HCT116 (cell line): ENCODE measurements around the gene TSC2. TPM values are rescaled to one million over a fixed set of nuclear protein-coding genes. Genes with fewer than 3 reads are reported as not detected.

Source experiments
- ATAC-seq: fragments of 200-7000 bp; cut with Tn5 transposase; 2 replicates; pipeline ENCODE4 v1.9.1; 2020; ENCODE audit warnings: mild to moderate bottlenecking, moderate library complexity
- BruUV-seq: library from RNA; stranded (reverse); fragments of 400-500 nt; replicated peaks from 2 replicates; lab custom pipeline; 2021; lab: Mats Ljungman, UMichigan
- CTCF ChIA-PET: fragments of 300-600 bp; sonication (Branson Sonifier 250); formaldehyde crosslinking; loops from one replicate; lab custom pipeline; 2021; ENCODE audit warnings: antibody characterized with exemption; lab: Charles Lee
- POLR2A ChIA-PET: fragments of 300-600, 350-600 bp; sonication (Branson Sonifier 250); formaldehyde crosslinking; loops from one replicate; lab custom pipeline; 2021; ENCODE audit warnings: antibody characterized with exemption; lab: Charles Lee
- RAD21 ChIA-PET, 2 experiments: fragments of 300-600 bp; sonication (Branson Sonifier 250); formaldehyde crosslinking; loops; one replicate each; lab custom pipeline; 2023; ENCODE audit warnings: low total read pairs in 2 of 2; ENCODE audit not compliant: uncharacterized antibody in 2 of 2, unreplicated experiment in 2 of 2, low non-redundant PET in 1 of 2; lab: Charles Lee
- DNase-seq: peaks from one replicate; pipeline ENCODE4 v3.0.0-alpha.2; 2010; ENCODE audit warnings: low read depth, low spot score
- H2AFZ ChIP-seq: fragments of 200-600 bp; shearing (Covaris generic), sonication (generic); 2 replicates; pipeline ENCODE4 v1.6.1; 2017; ENCODE audit warnings: low read depth, mixed run types, mixed read lengths, antibody characterized with exemption, low read length; ENCODE audit not compliant: poor library complexity, severe bottlenecking
- H3K27ac ChIP-seq: 2 replicates; pipeline ENCODE4 v1.5.1; 2012; ENCODE audit warnings: low read depth, low read length
- H3K27me3 ChIP-seq: fragments of 200-600 bp; sonication (generic); 2 replicates; pipeline ENCODE4 v1.6.1; 2016; ENCODE audit warnings: mixed run types, low read length, mixed read lengths; ENCODE audit not compliant: insufficient read depth
- H3K36me3 ChIP-seq, 2 experiments: fragments of 200-500 bp in 1 of 2; fragments of 200-600 bp in 1 of 2; sonication (Bioruptor generic) in 1 of 2; sonication (generic) in 1 of 2; 2 replicates each; pipeline versions ENCODE4 v1.5.1 to v1.6.1; 2014 to 2016; ENCODE audit warnings: low read length in 2 of 2, inconsistent platforms in 1 of 2, mixed read lengths in 1 of 2, mixed run types in 1 of 2; ENCODE audit not compliant: insufficient read depth in 2 of 2, control insufficient read depth in 1 of 2
- H3K4me1 ChIP-seq, 2 experiments: fragments of 200-600 bp in 1 of 2; sonication (generic) in 1 of 2; 2 replicates each; pipeline versions ENCODE4 v1.5.1 to v1.6.1; 2012 to 2017; ENCODE audit warnings: low read length in 2 of 2, inconsistent platforms in 1 of 2, mild to moderate bottlenecking in 1 of 2, mixed read lengths in 1 of 2, mixed run types in 1 of 2, moderate library complexity in 1 of 2; ENCODE audit not compliant: insufficient read depth in 2 of 2, control insufficient read depth in 1 of 2
- H3K4me2 ChIP-seq: fragments of 200-600 bp; sonication (generic); 2 replicates; pipeline ENCODE4 v1.6.1; 2017; ENCODE audit warnings: mixed run types, low read length, mixed read lengths
- H3K4me3 ChIP-seq, 2 experiments: fragments of 200-600 bp in 1 of 2; sonication (generic) in 1 of 2; replicated peaks in 1 of 2; 2 replicates each; pipeline ENCODE4 v1.5.1; 2011 to 2016; ENCODE audit warnings: low read length in 2 of 2, control low read depth in 1 of 2, low read depth in 1 of 2, mild to moderate bottlenecking in 1 of 2, mixed read lengths in 1 of 2, mixed run types in 1 of 2
- H3K79me2 ChIP-seq: fragments of 200-600 bp; sonication (generic); 2 replicates; pipeline ENCODE4 v1.6.1; 2017; ENCODE audit warnings: mild to moderate bottlenecking, mixed run types, low read length, moderate library complexity, mixed read lengths; ENCODE audit not compliant: insufficient read depth
- H3K9ac ChIP-seq: fragments of 200-600 bp; sonication (generic); 2 replicates; pipeline ENCODE4 v1.6.1; 2016; ENCODE audit warnings: low read length, mixed read lengths
- H3K9me2 ChIP-seq: fragments of 200-600 bp; sonication (generic), shearing (Covaris generic); 2 replicates; pipeline ENCODE4 v1.6.1; 2017; ENCODE audit warnings: mixed run types, mild to moderate bottlenecking, moderate library complexity; ENCODE audit not compliant: insufficient read depth
- H3K9me3 ChIP-seq, 2 experiments: fragments of 200-500 bp in 1 of 2; fragments of 200-600 bp in 1 of 2; sonication (Bioruptor generic) in 1 of 2; sonication (generic) in 1 of 2; 2 replicates each; pipeline ENCODE4 v1.6.1; 2014 to 2017; ENCODE audit warnings: low read length in 2 of 2, mixed read lengths in 2 of 2, inconsistent platforms in 1 of 2, low read depth in 1 of 2, mild to moderate bottlenecking in 1 of 2, mixed run types in 1 of 2, moderate library complexity in 1 of 2; ENCODE audit not compliant: control insufficient read depth in 1 of 2, insufficient read depth in 1 of 2
- H4K20me1 ChIP-seq: fragments of 200-600 bp; sonication (generic), shearing (Covaris generic); 2 replicates; pipeline ENCODE4 v1.6.1; 2017; ENCODE audit warnings: mixed run types, mild to moderate bottlenecking, moderate library complexity; ENCODE audit not compliant: insufficient read depth
- CTCF ChIP-seq, 3 experiments: fragments of 200-600 bp in 1 of 3; sonication (generic) in 1 of 3; IDR thresholded peaks in 2 of 3; conservative IDR thresholded peaks in 1 of 3; 2 replicates each; pipeline ENCODE4 v1.5.1; 2012 to 2017; ENCODE audit warnings: low read depth in 2 of 3, low read length in 2 of 3, antibody characterized with exemption in 1 of 3, borderline replicate concordance in 1 of 3, control low read depth in 1 of 3, mild to moderate bottlenecking in 1 of 3, mixed read lengths in 1 of 3, mixed run types in 1 of 3, moderate library complexity in 1 of 3; ENCODE audit not compliant: insufficient read depth in 1 of 3
- ELF1 ChIP-seq: IDR thresholded peaks from 2 replicates; pipeline ENCODE4 v1.6.1; 2012; ENCODE audit warnings: low read depth, borderline replicate concordance
- YY1 ChIP-seq: IDR thresholded peaks from 2 replicates; pipeline ENCODE4 v1.6.1; 2011; ENCODE audit warnings: low read length, low read depth, moderate library complexity, mild to moderate bottlenecking; ENCODE audit not compliant: insufficient replicate concordance; ENCODE audit errors: extremely low read depth
- ZBTB33 ChIP-seq: IDR thresholded peaks from 2 replicates; pipeline ENCODE4 v1.6.1; 2011; ENCODE audit warnings: mild to moderate bottlenecking, low read length, moderate library complexity; ENCODE audit not compliant: insufficient replicate concordance; ENCODE audit errors: extremely low read depth
- intact Hi-C: fragments of 100-400 bp; cut with micrococcal nuclease; formaldehyde crosslinking; loops from 2 replicates; pipeline ENCODE4 v1.10.0; 2022
- total RNA-seq: library from RNA; stranded (reverse); gene quantifications from one replicate; pipeline ENCODE4 v1.2.1, GENCODE V29; 2021; ENCODE audit not compliant: unreplicated experiment

The TSC2 gene
- total RNA-seq, 1 experiment from 2014 or later, result 74.1 TPM

GRCh38 chr16:2054543-2055245 lies 6.9 kb downstream of the TSC2 start:
- no peaks in the 10 kb centered on the region for H3K79me2 ChIP-seq
- ATAC-seq (no peak), DNase-seq (no peak)
- H3K4me2 ChIP-seq, result no peak overlapping the region
- H3K9me2 ChIP-seq, result no peaks in the 10 kb centered on the region
- H2AFZ ChIP-seq, result no peak overlapping the region
- peaks cover 0 to 3% of the 10 kb centered on the region in 2 experiments; a peak in 2 of 4 replicates for H3K36me3 ChIP-seq
- no peaks in the 10 kb centered on the region for H3K9me3 ChIP-seq
- TF ChIP-seq CTCF (IDR thresholded peaks at IDR 0.05 in 2 of 3, conservative IDR thresholded peaks at IDR 0.05 in 1 of 3; ENCODE audit: borderline replicate concordance in 1 of 3, insufficient read depth in 1 of 3, low read depth in 2 of 3, low read length in 2 of 3), result no peak
- TF ChIP-seq ELF1, result no peak
- no peak for TF ChIP-seq YY1
- TF ChIP-seq ZBTB33, result no peak
- no peaks in the 10 kb centered on the region for H3K27me3 ChIP-seq
- RAD21 ChIA-PET, result no interaction called here
- no peaks in the 10 kb centered on the region for H4K20me1 ChIP-seq
- H3K27ac ChIP-seq, result no peak overlapping the region
- no peaks in the 10 kb centered on the region for H3K4me1 ChIP-seq
- CTCF ChIA-PET, result no interaction called here
- POLR2A ChIA-PET, result no interaction called here
- no peak overlapping the region for H3K9ac ChIP-seq
- BruUV-seq, result no TSS peak
- no peak overlapping the region for H3K4me3 ChIP-seq
- intact Hi-C loops, result no loop called here
